Stimulated activated CD8-positive, alpha-beta memory T cell treated with anti-CD3 and anti-CD28 coated beads, Interleukin-4, amount 100 ng/mL, for 48 hours (primary cell): ENCODE measurements around the gene NLRC5.
"Not testable (repeated sequence)": the region's sequence is repeated elsewhere in the genome, so short reads cannot be mapped to it uniquely, and the experiment has no call there.

Experiments used
- DNase-seq: peaks from one replicate; pipeline ENCODE4 v3.0.0-alpha.2; 2020

NLRC5 gene

DNA sequence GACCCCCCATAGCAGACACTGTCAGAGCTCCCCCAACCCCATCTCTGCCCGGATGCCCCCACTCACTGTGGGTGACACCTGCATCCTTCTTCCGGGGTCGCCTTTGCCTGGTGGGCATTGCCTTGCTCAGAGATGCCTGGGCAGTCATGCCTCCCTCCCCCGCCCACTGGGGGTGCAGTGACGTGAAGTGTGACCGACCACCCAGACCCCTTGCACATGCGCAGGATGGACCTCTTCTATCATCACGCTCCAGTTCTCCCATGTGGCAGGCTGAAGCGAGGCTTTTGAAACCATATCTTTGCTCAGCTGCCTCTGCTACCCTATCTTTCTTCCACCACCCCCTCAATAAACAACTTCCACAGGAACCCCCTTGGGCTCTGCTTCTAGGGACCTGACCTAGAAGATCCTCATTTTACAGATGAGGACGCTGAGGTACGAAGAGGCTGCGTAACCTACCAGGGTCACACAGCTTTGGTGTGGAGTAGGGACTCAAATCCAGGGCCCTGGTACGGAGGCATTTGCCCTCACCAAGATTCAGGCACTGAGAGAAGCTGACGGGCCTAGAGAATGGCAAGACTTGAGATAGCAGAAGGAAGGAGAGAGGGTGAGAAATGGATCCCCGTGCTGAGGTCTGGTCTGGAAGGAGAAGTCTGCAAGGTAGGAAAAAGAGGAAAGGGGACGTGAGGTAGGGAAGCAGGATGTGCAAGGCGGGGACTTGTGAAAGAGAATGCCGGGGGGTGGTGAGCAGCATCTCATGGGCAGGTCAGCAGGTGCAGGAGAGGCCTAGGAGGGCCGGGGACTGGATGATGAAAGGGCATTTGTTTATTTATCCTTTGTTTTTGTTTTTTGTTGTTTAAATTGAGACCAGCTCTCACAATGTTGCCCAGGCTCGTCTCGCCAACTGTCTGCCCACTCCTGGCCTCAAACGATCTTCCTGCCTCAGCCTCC, 14.4 kb downstream of the NLRC5 start:
- DNase-seq, result no peak

DNA sequence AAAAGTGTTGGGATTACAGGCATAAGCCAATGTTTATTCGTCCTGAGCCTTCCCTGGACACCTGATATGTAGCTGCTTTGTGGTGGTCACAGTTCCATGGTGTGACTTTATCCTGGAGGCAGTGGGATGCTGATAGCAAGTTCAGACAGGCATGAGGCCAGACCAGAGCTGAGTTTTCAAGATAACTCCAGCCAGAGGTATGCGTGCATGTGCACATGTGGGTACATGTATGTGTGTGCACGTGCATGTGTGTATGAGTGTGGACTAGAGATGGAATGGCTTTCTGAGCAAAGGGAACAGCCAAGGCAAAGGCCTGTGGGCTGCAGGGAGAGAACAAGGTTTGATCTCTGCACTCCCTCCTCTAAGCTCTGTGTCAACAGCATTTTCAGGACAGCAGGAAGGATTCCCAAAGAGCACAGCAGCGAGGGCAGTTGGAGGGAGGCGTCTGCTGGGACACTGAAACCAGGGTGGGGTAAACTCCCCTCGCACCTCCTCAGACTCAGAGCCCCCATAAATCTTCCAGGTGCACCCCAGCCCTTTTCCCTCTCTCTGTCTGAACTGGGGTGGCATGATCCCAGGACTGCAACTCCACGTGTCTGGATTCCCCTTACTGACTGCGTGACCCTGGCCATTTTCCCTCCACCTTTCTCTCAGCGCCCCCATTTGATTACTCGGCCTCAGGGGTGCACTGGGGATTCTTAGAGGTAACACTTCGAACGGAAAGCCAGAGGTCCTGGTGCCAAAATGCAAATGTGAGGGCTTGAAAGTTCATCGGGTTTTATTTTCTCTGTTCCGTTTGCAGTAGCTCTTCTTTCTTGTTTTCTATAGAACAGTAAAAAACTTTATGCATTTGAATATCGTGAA, 15.3 kb downstream of the NLRC5 start:
- DNase-seq, result no peak

DNA sequence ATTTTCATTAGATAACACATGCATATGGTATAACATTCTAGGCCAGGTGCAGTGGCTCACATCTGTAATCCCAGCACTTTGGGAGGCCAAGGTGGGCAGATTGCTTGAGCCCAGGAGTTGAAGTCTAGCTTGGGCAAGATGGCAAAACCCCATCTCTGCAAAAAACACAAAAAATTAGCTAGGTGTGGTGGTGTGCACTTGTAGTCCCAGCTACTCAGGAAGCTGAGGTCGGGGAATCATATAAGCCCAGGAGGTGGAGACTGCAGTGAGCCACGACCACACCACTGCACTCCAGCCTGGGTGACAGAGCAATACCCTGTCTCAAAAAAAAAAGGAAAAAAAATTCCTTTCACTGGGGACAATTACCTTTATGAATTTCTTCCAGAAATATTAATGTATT, 16.2 kb downstream of the NLRC5 start:
- not testable (repeated sequence) for DNase-seq

DNA sequence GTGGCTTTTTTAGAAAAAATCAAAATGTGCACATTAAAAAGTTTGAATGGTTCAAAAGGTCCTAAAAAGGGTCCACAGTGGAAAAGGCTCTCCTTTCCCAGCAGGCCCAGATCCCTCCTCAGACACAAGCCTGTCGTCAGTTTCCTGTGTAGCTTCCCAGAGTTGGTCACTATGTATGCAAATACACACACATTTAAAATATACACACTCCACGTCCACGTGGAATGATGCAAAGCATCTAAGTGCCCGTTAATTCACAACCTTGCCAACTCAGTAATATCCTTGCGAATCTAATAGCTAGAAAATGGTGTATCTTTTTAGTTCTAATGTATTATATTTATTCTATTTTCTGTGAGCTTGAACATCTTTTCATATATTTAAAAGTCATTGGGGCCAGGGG, 17.7 kb downstream of the NLRC5 start:
- DNase-seq, result no peak

DNA sequence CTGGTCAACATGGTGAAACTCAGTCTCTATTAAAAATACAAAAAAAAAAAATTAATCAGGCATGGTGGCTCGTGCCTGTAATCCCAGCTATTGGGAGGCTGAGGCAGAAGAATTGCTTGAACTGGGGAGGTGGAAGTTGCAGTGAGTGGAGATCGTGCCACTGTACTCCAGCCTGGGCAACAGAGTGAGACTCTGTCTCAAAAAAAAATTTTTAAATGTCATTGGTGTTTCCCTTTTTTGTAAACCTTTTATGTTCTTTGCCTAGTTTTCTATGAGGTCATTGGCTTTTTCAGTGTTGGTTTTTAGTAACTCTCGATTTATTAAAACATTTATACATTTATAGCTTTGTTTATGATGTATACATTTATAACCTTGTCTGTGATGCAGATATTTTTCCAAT, 18.2 kb downstream of the NLRC5 start:
- peak; percentile 23 for DNase-seq

DNA sequence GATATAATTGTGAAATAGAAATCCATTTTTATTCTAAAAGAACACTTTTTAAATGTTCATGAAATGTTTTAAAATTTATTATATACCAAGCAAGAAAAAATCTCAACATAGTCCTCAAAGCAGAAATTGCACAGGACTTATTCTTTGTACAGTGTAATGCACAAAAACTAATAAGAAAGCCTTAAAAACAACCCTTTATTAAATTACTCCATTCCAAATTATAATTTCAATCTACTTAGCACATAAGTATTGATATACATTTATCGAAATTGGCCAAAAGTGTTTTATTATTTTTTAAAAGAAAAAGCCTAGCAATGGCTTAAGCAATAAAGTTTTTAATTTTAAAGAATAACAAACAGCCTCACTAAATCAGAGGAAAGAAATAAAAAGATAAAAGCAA, 19.1 kb downstream of the NLRC5 start:
- no peak for DNase-seq

DNA sequence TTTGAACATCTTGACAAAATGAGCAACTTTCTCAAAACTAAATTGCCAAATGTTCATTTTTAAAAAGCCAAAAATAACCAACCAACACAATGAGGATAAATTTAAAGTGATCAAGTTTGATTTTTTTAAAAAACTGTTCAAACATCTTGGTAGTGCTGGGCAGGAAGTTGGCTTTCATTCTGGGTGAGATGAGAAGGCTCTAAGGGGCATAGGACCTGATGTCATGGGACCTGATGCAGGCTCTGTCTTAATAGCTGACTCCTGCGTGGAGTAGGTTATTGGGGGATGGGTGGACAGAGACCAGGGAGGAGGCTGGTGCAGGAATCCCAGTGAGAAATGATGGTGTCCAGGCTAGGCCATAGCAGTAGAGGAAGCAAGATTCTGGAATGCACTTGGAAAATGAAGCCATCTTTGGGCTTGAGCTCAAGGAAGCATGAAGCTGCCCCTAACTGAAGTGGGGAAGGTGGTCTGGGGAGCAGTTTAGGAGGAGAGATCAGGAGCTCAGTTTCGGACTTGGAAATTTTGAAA, 20.4 kb downstream of the NLRC5 start:
- no peak for DNase-seq

DNA sequence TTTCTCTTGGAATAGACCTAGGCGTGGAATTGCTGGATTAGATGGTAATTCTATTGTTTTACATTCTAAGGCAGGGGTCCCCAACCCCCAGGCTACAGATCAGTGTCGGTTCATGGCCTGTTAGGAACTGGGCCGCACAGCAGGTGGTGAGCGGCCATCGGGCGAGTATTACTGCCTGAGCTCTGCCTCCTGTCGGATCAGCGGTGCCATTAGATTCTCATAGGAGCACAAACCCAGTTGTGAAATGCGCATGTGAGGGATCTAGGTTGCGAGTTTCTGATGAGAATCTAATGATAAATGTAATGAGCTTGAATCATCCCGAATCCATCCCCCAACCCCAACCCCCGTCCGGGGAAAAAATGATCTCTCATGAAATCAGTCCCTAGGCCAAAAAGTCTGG, 23.0 kb downstream of the NLRC5 start:
- no peak for DNase-seq

DNA sequence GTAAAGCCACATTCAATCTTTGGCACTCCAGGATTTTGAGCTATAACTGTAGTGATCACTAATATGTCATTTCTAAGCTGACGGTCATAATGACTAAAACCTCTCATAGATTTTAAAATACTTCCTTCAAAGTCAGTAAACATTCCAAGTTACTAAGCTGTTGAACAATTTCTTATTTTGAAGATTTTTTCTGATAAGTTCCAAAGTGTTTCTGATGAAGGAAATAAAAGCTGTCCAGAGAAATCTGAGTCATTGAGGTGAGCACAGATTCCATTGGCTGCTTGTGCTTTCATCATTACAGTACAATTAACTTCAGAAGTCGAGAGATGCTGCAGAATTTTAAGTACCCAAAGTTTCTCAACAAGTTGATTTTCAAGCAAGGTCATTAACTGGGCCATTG, 23.9 kb downstream of the NLRC5 start:
- DNase-seq, result no peak

DNA sequence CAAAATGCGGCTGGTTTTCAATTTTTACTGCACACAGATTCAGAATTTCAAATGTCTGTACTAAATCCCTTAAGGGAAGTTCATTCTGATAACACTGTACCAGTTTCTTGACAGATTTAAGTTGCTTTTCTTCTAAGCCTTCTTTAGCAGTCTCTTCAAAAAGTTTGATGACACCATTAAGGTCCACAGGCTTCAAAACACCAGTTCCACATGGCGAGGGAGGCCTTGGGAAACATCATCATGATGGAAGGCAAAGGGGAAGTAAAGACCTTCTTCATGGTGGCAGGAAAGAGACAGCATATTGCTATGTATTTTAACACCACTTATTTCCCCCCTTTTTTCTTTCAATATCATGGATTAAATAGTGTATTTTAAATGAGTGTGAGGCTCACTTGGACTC, 24.5 kb downstream of the NLRC5 start:
- DNase-seq, result no peak

DNA sequence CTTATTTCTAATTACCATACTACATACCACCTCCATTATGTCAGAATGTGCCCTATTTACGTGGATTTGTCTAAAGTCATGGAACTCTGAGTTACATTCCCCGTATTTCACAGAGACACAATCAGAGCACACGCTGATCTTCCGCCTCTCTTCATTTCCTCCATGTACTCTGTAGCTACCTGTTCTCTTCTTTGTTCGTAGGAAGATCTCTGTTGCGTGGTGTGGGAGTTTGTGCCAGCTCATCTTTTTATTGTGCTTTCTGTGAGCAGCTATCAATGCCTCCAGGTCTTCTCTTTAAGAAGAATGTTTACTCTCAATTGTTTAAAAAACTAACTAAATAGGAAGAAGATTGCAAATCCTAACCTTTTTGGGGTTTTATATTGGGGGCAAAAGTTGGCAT, 26.9 kb downstream of the NLRC5 start:
- DNase-seq, result no peak

DNA sequence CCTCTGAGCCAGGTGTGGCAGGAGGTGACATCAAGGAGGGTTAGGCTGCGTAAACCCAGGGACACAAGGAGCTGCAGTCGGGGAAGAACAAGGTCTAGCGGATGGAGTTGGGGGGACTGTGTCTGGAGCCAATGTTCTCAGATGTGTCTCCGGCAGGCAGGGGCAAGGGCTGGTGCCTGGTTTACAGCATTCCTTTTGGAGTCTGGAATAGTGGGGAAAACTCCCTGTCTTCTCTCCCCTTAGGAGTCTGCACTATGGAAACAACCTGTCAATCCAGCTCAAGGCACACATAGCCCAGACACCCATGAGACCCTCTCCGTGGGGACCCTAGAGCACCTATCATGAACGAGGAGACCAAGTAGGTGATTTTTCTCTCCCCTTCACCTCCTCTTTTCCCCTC, 27.5 kb downstream of the NLRC5 start:
- DNase-seq, result no peak

DNA sequence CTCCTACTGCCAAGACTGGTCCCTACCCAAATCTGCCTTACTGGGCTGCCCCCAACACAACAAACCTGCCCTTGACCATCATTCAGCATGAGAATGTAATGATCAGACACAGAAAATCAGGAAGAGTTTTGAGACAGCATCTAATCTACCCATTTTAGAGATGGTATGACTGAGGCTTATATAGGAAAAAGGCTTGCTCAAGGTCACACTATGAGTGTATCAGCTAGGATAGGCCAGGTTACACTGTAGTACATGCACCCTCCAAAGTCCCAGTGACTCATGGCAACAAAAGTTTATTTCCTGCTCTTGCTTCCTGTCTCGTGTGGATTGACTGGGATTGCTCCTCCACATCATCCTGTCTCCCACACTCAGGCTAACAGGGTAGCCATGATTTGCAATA, 27.9 kb downstream of the NLRC5 start:
- no peak for DNase-seq

DNA sequence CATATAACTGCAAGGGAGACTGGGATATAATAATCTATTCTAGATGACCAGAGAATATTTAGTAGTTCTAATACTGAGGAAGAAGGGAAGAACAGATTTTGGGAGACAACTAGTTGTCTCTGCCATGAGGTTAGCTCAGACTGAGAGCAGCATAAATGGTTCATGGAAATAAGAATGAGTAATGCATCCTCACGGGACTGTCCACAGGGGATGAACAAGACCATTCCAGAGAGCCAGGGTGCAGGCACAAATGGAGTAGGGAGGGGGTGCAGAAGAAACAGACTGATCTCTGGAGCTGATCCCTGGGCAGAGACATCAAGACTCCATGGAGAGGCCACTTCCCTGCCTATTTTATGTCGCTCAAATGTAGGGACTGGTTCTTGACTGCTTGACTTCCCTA, 30.4 kb downstream of the NLRC5 start:
- DNase-seq, result no peak

DNA sequence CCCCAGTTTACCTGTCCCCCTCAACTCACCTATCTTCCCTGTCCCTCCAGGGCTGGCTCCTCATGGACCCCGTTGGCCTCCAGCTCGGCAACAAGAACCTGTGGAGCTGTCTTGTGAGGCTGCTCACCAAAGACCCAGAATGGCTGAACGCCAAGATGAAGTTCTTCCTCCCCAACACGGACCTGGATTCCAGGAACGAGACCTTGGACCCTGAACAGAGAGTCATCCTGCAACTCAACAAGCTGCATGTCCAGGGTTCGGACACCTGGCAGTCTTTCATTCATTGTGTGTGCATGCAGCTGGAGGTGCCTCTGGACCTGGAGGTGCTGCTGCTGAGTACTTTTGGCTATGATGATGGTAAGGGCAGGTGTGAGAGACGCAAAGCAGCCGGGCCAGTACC, 31.3 kb downstream of the NLRC5 start:
- no peak for DNase-seq

DNA sequence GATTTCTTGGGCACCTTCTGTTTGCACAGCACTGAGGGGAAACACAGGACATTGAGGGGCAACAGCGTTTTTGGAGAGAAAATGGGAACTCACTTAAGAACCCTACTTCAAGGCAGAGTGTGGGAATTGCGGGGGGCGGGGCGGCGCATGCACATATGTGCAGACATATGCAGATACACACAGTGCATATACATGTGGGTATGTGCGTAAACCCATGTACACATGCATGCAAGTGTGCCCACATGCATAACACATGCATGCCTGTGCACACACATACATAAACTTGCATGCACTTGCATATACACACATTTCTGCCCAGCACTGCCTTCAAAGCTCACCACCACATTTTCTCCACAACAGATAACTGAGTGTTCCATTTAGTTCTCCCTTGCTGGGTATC, 32.4 kb downstream of the NLRC5 start:
- DNase-seq, result no peak

DNA sequence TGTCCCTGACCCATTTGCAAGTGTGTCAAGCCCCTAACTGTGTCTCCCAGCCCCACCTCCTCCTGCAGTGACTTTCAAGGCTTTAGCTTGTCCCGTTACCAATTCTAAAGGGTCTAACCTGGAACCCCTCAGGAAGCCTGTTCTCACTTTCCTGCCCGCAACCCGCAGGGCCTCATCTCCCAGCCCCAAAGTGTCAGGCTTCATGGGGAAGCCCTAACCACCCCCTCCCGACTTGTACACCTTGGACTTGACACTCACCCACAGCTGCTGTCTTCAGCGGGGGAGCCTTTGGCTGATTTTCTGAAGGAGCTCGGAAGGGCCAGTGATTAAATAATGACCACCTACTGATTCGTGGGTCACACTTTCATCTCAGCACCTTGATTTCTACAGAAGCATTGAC, 33.1 kb downstream of the NLRC5 start:
- DNase-seq, result no peak

DNA sequence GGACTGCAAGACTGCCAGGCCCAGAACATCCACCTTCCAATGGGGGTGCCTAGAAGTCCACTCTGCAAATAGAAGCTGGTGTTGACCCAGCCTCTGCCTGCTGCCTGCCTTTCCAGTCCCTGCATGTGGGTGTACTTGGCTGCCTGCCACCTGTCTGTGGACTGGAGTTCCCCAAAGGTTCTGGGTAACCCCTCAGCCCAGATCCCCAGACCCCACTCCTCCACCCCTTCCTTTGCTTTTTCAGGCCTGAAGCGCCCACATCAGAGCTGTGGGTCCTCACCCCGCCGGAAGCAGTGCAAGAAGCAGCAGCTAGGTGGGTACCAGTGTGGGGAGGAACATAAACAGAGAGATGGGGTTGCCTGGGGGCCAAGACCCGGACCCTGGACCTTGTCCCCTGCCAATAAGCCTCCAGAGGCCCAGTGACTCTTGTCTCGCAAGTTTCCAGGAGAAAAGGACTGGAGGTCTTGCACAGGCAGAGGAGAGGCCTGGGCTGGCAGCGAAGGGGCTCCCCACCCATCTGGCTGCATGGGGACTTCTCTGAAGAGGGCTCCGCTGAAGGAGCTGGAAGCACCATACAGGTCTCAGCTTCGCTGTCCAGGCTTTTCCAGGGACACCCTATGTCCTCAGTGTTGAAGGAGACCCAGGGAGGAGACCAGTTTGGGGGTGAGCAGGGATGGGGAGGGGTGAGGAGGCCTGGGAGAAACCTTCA, 34.3 kb downstream of the NLRC5 start:
- DNase-seq, result peak; percentile 84

DNA sequence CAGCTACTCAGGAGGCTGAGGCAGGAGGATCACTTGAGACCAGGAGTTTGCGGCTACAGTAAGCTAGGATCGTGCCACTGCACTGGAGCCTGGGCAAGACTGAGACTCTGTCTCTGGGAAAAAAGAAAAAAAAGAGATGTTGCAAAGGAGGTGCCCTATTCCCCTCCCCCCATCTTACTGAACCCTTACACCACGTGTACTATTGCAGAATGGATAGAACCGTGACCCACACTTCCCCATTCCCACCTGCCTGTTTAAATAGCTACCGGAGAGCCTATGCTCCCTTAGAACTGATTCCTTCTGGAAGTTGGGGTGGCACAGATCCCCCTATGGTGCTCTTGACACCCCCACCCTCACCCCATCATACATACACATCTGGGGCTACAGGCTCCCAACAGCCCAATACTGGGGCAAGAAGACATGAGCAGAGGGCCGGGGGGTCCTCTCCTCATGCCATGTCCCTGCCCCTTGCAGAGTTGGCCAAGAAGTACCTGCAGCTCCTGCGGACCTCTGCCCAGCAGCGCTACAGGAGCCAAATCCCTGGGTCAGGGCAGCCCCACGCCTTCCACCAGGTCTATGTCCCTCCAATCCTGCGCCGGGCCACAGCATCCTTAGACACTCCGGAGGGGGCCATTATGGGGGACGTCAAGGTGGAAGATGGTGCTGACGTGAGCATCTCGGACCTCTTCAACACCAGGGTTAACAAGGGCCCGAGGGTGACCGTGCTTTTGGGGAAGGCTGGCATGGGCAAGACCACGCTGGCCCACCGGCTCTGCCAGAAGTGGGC, 35.7 kb downstream of the NLRC5 start:
- DNase-seq, result no peak

DNA sequence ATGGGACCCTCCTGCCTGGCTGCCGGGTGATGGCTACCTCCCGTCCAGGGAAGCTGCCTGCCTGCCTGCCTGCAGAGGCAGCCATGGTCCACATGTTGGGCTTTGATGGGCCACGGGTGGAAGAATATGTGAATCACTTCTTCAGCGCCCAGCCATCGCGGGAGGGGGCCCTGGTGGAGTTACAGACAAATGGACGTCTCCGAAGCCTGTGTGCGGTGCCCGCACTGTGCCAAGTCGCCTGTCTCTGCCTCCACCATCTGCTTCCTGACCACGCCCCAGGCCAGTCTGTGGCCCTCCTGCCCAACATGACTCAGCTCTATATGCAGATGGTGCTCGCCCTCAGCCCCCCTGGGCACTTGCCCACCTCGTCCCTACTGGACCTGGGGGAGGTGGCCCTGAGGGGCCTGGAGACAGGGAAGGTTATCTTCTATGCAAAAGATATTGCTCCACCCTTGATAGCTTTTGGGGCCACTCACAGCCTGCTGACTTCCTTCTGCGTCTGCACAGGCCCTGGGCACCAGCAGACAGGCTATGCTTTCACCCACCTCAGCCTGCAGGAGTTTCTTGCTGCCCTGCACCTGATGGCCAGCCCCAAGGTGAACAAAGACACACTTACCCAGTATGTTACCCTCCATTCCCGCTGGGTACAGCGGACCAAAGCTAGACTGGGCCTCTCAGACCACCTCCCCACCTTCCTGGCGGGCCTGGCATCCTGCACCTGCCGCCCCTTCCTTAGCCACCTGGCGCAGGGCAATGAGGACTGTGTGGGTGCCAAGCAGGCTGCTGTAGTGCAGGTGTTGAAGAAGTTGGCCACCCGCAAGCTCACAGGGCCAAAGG, 36.8 kb downstream of the NLRC5 start:
- no peak for DNase-seq

DNA sequence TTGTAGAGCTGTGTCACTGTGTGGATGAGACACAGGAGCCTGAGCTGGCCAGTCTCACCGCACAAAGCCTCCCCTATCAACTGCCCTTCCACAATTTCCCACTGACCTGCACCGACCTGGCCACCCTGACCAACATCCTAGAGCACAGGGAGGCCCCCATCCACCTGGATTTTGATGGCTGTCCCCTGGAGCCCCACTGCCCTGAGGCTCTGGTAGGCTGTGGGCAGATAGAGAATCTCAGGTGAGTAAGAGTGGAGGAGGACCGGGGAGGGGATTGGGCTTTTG, 37.4 kb downstream of the NLRC5 start:
- DNase-seq, result no peak

DNA sequence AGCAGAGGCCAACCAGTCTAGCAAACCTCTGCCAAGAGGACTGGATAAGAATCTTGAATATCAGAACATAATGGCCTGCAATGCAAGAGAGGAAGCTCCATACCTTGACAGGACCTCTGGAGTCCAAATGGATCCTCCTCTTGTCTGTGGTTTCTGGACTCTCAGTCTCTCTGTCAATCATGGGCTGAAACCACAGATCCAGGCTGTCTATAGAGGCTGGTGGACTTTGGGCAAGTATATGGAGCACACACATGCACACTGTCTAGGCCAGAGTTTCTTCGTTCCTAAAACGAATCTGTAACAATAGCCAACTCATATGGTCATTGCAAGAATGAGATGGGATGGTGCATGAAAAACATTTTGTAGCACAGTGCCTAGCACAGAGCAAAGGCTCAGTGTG, 37.7 kb downstream of the NLRC5 start:
- no peak for DNase-seq
